Measurements from ENCODE around the gene EMILIN3. TPM values are rescaled to one million over a fixed set of nuclear protein-coding genes. Genes with fewer than 3 reads are reported as not detected.

Gene EMILIN3
- total and polyA plus RNA-seq, 2 of the 8 experiments (the other 6 are each of a cell fraction or from before 2014, with no cell fraction given), result 3.8 to 5.2 TPM

DNA sequence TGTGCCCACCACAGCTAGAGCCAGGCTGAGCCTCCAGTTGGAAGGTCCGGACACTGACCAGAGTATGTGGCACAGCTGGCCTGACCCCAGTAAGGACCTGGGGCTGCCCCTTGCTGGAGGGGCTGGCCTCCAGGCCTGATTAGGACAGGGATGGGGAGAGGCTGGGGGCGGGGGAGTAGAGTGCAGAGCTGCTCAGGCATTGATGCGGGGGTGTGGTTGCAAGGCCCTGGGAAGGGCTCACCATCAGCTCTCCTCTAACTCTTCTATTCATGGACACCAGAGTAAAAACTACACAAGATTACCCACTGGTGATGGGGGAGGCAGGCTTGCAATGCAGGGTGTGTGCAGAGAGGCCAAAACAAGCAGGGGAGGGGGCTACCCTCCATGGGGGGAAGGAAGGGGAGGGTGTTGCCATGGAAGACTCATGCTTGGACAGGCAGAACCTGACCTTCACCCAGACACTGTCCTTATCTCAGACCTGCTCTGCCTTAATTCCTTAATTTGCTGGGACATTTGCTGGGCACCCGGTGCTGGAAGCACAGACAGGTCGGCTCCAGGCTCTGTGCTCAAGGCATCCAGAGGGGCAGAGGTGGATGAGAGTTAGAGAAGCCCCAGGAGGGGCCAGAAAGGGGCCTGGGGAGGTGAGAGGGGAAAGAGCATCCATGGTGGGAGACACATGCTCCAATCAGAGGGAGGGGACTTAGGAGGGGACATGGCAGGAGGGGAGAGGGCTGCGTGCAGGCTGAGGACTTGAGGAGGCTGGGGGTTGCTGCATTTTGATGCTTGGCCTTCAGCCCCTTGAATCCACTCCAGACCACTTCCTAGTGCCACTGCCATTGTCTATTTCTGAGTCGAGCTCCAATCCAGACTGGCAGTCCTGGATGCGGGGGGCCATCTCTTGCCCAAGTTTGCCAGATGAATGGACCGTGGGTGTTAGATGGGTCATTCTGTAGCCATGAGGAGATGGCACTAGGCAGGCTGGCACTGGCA, 7.6 kb upstream of the EMILIN3 start (continued):
- no peak for TF ChIP-seq EP300 (IDR thresholded peaks at IDR 0.05; ENCODE audit: borderline replicate concordance in 1 of 2, low read depth in 2 of 2, low read length in 2 of 2)
- TF ChIP-seq TBP (IDR thresholded peaks at IDR 0.05; ENCODE audit: low read depth, low read length), result no peak
- no peak for TF ChIP-seq JUND (IDR thresholded peaks at IDR 0.05; ENCODE audit: low read length)
- TF ChIP-seq RNF2 (IDR thresholded peaks at IDR 0.05; ENCODE audit: borderline replicate concordance, low read depth, low read length, missing control alignments, poor library complexity, severe bottlenecking), result no peak
- no peak for TF ChIP-seq SIN3A (conservative IDR thresholded peaks at IDR 0.05 in 1 of 2, IDR thresholded peaks at IDR 0.05 in 1 of 2; ENCODE audit: low read depth in 1 of 2, low read length in 2 of 2)
- TF ChIP-seq RAD21 (IDR thresholded peaks at IDR 0.05 in 1 of 2, conservative IDR thresholded peaks at IDR 0.05 in 1 of 2; ENCODE audit: low read depth in 2 of 2, low read length in 2 of 2), result no peak
- TF ChIP-seq EGR1 (IDR thresholded peaks at IDR 0.05; ENCODE audit: borderline replicate concordance, low read depth, low read length), result no peak
- TF ChIP-seq KDM4A (IDR thresholded peaks at IDR 0.05; ENCODE audit: low read depth, low read length, severe bottlenecking), result no peak
- TF ChIP-seq EZH2 (IDR thresholded peaks at IDR 0.05; ENCODE audit: low read depth, low read length, severe bottlenecking), result no peak
- TF ChIP-seq CBX8 (IDR thresholded peaks at IDR 0.05; ENCODE audit: borderline replicate concordance, low read depth, low read length), result no peak

Measured in H1 (cell line).